Measurements from ENCODE around the gene SAMD11.

The SAMD11 gene

DNA sequence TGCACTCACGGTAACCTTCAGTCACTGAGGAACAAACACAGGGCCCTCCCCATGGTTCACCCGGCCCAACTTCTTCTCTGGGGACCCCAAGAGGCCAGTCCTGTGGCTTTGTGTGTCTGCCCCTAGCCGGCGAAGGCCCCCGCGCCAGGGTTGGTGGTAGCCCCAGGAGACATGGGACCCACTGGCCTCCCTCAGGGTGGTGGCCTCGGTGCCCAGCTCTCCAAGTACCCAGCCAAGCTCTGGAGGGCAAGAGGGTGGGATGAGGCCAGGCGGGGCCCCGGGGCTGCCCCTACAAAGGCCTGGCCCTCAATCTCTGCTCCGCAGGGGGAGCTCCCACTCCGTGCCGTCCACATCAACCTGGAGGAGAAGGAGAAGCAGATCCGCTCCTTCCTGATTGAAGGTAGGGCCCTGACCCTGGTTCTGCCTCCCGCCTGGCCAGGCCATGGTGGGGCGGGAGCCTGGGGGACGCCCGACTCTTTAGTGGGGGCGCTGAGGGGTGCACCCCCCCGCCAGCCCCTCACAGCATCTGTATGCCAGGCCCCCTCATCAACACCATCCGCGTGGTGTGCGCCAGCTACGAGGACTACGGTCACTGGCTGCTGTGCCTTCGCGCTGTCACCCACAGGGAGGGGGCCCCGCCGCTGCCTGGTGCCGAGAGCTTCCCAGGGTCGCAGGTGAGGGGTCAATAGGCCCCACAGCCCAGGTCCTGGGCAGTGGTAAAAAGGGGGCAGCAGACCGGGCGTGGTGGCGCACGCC is 48.2 kb downstream of the SAMD11 start:
- Histone ChIP-seq H3K4me1 (ENCODE audit: insufficient read depth, low read length, poor library complexity, severe bottlenecking) (peaks cover 12% of the 10 kb centered on the region), H3K36me3 (ENCODE audit: insufficient read depth, low read length) (no peaks in the 10 kb centered on the region), H3K9ac (ENCODE audit: low read depth, low read length, poor library complexity, severe bottlenecking) (no peak overlapping the region), H3K79me2 (ENCODE audit: insufficient read depth, low read length) (no peaks in the 10 kb centered on the region), H4K20me1 (ENCODE audit: insufficient read depth, low read length, poor library complexity, severe bottlenecking) (no peaks in the 10 kb centered on the region), H3K9me2 (replicated peaks; ENCODE audit: low read depth, low read length) (no peaks in the 10 kb centered on the region), H3K27me3 (ENCODE audit: insufficient read depth, low read length, poor library complexity, severe bottlenecking) (no peaks in the 10 kb centered on the region), H3K4me3 (ENCODE audit: low read length, poor library complexity, severe bottlenecking) (no peak overlapping the region), H3K9me3 (ENCODE audit: insufficient read depth, low read depth, low read length) (no peaks in the 10 kb centered on the region), H3F3A (ENCODE audit: low read depth) (no peaks in the 10 kb centered on the region), H2AFZ (ENCODE audit: low read length) (no peak overlapping the region), H3K4me2 (ENCODE audit: low read depth, low read length, poor library complexity, severe bottlenecking) (no peak overlapping the region)
- TF ChIP-seq CTCF (conservative IDR thresholded peaks at IDR 0.05; ENCODE audit: low read length): no peak
- no peak for TF ChIP-seq EZH2phosphoT487 (IDR thresholded peaks at IDR 0.05; ENCODE audit: borderline replicate concordance)

GRCh38 chr1:972726-973458 is 49.2 kb downstream of the SAMD11 start:
- H2AFZ ChIP-seq (ENCODE audit: low read length): no peak overlapping the region
- H4K20me1 ChIP-seq (ENCODE audit: insufficient read depth, low read length, poor library complexity, severe bottlenecking): no peaks in the 10 kb centered on the region
- H3F3A ChIP-seq (ENCODE audit: low read depth): no peaks in the 10 kb centered on the region
- no peak overlapping the region for H3K9ac ChIP-seq (ENCODE audit: low read depth, low read length, poor library complexity, severe bottlenecking)
- no peaks in the 10 kb centered on the region for H3K27me3 ChIP-seq (ENCODE audit: insufficient read depth, low read length, poor library complexity, severe bottlenecking)
- no peaks in the 10 kb centered on the region for H3K36me3 ChIP-seq (ENCODE audit: insufficient read depth, low read length)
- H3K4me1 ChIP-seq (ENCODE audit: insufficient read depth, low read length, poor library complexity, severe bottlenecking): peaks cover 4% of the 10 kb centered on the region
- no peaks in the 10 kb centered on the region for H3K9me2 ChIP-seq (replicated peaks; ENCODE audit: low read depth, low read length)
- no peak for TF ChIP-seq CTCF (conservative IDR thresholded peaks at IDR 0.05; ENCODE audit: low read length)
- TF ChIP-seq EZH2phosphoT487 (IDR thresholded peaks at IDR 0.05; ENCODE audit: borderline replicate concordance): no peak
- no peaks in the 10 kb centered on the region for H3K79me2 ChIP-seq (ENCODE audit: insufficient read depth, low read length)
- no peak overlapping the region for H3K4me2 ChIP-seq (ENCODE audit: low read depth, low read length, poor library complexity, severe bottlenecking)
- no peak overlapping the region for H3K4me3 ChIP-seq (ENCODE audit: low read length, poor library complexity, severe bottlenecking)
- H3K9me3 ChIP-seq (ENCODE audit: insufficient read depth, low read depth, low read length): no peaks in the 10 kb centered on the region

GRCh38 chr1:973459-974292 is 50.0 kb downstream of the SAMD11 start:
- Histone ChIP-seq H3K9me3 (ENCODE audit: insufficient read depth, low read depth, low read length) (no peaks in the 10 kb centered on the region), H3K4me2 (ENCODE audit: low read depth, low read length, poor library complexity, severe bottlenecking) (no peak overlapping the region), H2AFZ (ENCODE audit: low read length) (no peak overlapping the region), H3K27me3 (ENCODE audit: insufficient read depth, low read length, poor library complexity, severe bottlenecking) (no peaks in the 10 kb centered on the region), H3K9ac (ENCODE audit: low read depth, low read length, poor library complexity, severe bottlenecking) (no peak overlapping the region), H3K4me1 (ENCODE audit: insufficient read depth, low read length, poor library complexity, severe bottlenecking) (peaks cover 4% of the 10 kb centered on the region), H3F3A (ENCODE audit: low read depth) (no peaks in the 10 kb centered on the region), H3K36me3 (ENCODE audit: insufficient read depth, low read length) (no peaks in the 10 kb centered on the region), H3K4me3 (ENCODE audit: low read length, poor library complexity, severe bottlenecking) (no peak overlapping the region), H3K9me2 (replicated peaks; ENCODE audit: low read depth, low read length) (no peaks in the 10 kb centered on the region), H4K20me1 (ENCODE audit: insufficient read depth, low read length, poor library complexity, severe bottlenecking) (no peaks in the 10 kb centered on the region), H3K79me2 (ENCODE audit: insufficient read depth, low read length) (no peaks in the 10 kb centered on the region)
- TF ChIP-seq CTCF (conservative IDR thresholded peaks at IDR 0.05; ENCODE audit: low read length): no peak
- TF ChIP-seq EZH2phosphoT487 (IDR thresholded peaks at IDR 0.05; ENCODE audit: borderline replicate concordance): no peak
